Adrenal gland (tissue), 5 donors: ENCODE measurements around the gene EXOC6B.

Experiments used
- CTCF ChIP-seq, 6 experiments: fragments of 450-650 bp in 4 of 6; fragments of 200-600 bp in 2 of 6; sonication (generic) in 1 of 6; IDR thresholded peaks; 1 replicate in 5 of 6; 2 replicates in 1 of 6; pipeline versions ENCODE4 v1.5.1 to v1.8.0; 2016 to 2021; ENCODE audit warnings: antibody characterized with exemption in 6 of 6, mild to moderate bottlenecking in 2 of 6, moderate library complexity in 1 of 6
- POLR2A ChIP-seq, 2 donors: fragments of 450-650 bp; IDR thresholded peaks; one replicate each; pipeline ENCODE4 v1.6.1; 2017; ENCODE audit warnings: antibody characterized with exemption in 2 of 2, mild to moderate bottlenecking in 2 of 2, moderate library complexity in 1 of 2
- donor health status: DM: no; HTN: no; CAD: no.

GRCh38 chr2:72602095-72602494, 223.7 kb downstream of the EXOC6B start:
- TF ChIP-seq CTCF (IDR thresholded peaks at IDR 0.05) (no peak), POLR2A (IDR thresholded peaks at IDR 0.05) (no peak)
